H1 (cell line): ENCODE measurements around the gene KCTD12.

ENCODE experiments used
- EGR1 ChIP-seq: IDR thresholded peaks from 2 replicates; pipeline ENCODE4 v1.6.1; 2011; ENCODE audit warnings: low read depth, low read length, borderline replicate concordance
- EP300 ChIP-seq, 2 experiments: IDR thresholded peaks; 1 replicate in 1 of 2; 2 replicates in 1 of 2; pipeline ENCODE4 v1.6.1; 2011 to 2012; ENCODE audit warnings: low read depth in 2 of 2, low read length in 2 of 2, mild to moderate bottlenecking in 2 of 2, borderline replicate concordance in 1 of 2, inconsistent platforms in 1 of 2, moderate library complexity in 1 of 2
- EZH2 ChIP-seq: fragments of 200-600 bp; sonication (generic); IDR thresholded peaks from 2 replicates; pipeline ENCODE4 v1.7.1; 2012; ENCODE audit warnings: low read depth, mild to moderate bottlenecking, moderate library complexity, low read length, inconsistent platforms; ENCODE audit not compliant: severe bottlenecking
- MAFK ChIP-seq: IDR thresholded peaks from 2 replicates; pipeline ENCODE4 v1.6.1; 2012; ENCODE audit warnings: low read depth, mild to moderate bottlenecking, improper control_type of control experiment, low read length
- RAD21 ChIP-seq, 2 experiments: IDR thresholded peaks in 1 of 2; conservative IDR thresholded peaks in 1 of 2; 2 replicates each; pipeline ENCODE4 v1.6.1; 2011; ENCODE audit warnings: low read depth in 2 of 2, low read length in 2 of 2, improper control_type of control experiment in 1 of 2, inconsistent platforms in 1 of 2, mild to moderate bottlenecking in 1 of 2, moderate library complexity in 1 of 2
- SP2 ChIP-seq: IDR thresholded peaks from 2 replicates; pipeline ENCODE4 v1.6.1; 2012; ENCODE audit warnings: mild to moderate bottlenecking, low read length, inconsistent platforms
- TAF1 ChIP-seq: IDR thresholded peaks from 2 replicates; pipeline ENCODE4 v1.6.1; 2011; ENCODE audit warnings: mild to moderate bottlenecking, low read depth, low read length
- TF ChIP-seq, protein P1 (sequence below): IDR thresholded peaks from 2 replicates; pipeline ENCODE4 v1.6.1; 2012; ENCODE audit warnings: low read length, inconsistent platforms
- TF ChIP-seq, protein P2 (sequence below): IDR thresholded peaks from 2 replicates; pipeline ENCODE4 v1.6.1; 2012; ENCODE audit warnings: inconsistent platforms
- TF ChIP-seq, protein P3 (sequence below), 3 experiments: IDR thresholded peaks; 1 replicate in 2 of 3; 2 replicates in 1 of 3; pipeline versions ENCODE4 v1.5.1 to v1.6.1; 2011; ENCODE audit warnings: low read length in 3 of 3, mild to moderate bottlenecking in 3 of 3, inconsistent platforms in 2 of 3, low read depth in 1 of 3, moderate library complexity in 1 of 3; ENCODE audit not compliant: insufficient read depth in 1 of 3; ENCODE audit errors: control extremely low read depth in 1 of 3

DNA sequence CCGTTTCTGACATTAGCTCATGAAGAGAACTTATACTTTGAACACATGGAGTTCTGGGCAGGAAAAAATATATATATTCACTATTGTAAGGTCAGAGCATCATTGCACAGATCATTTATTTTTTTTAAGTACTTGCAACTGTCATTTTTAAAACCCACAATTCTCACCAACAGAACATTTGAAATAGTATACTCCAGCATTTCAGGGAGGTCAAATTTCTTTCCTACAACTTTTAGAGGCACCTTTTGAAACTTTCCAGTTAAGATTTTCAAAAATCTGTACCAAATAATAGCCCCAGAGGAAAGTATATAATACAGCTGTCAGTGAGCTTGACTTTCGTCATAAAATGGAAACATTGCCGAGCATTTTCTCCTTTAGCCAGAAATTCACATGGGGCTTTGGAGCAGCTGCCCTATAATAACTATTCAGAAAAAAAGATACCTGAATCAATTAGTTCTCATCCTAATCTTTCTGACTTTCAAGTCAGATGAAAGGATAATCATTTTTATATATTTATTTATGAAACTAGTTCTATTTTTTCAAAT is 10.9 kb downstream of the KCTD12 start:
- TF ChIP-seq, protein P1, sequence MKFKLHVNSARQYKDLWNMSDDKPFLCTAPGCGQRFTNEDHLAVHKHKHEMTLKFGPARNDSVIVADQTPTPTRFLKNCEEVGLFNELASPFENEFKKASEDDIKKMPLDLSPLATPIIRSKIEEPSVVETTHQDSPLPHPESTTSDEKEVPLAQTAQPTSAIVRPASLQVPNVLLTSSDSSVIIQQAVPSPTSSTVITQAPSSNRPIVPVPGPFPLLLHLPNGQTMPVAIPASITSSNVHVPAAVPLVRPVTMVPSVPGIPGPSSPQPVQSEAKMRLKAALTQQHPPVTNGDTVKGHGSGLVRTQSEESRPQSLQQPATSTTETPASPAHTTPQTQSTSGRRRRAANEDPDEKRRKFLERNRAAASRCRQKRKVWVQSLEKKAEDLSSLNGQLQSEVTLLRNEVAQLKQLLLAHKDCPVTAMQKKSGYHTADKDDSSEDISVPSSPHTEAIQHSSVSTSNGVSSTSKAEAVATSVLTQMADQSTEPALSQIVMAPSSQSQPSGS: no peak
- TF ChIP-seq, protein P2, sequence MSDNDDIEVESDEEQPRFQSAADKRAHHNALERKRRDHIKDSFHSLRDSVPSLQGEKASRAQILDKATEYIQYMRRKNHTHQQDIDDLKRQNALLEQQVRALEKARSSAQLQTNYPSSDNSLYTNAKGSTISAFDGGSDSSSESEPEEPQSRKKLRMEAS: no peak
- TF ChIP-seq SP2: no peak
- no peak for TF ChIP-seq TAF1
- TF ChIP-seq, protein P3, sequence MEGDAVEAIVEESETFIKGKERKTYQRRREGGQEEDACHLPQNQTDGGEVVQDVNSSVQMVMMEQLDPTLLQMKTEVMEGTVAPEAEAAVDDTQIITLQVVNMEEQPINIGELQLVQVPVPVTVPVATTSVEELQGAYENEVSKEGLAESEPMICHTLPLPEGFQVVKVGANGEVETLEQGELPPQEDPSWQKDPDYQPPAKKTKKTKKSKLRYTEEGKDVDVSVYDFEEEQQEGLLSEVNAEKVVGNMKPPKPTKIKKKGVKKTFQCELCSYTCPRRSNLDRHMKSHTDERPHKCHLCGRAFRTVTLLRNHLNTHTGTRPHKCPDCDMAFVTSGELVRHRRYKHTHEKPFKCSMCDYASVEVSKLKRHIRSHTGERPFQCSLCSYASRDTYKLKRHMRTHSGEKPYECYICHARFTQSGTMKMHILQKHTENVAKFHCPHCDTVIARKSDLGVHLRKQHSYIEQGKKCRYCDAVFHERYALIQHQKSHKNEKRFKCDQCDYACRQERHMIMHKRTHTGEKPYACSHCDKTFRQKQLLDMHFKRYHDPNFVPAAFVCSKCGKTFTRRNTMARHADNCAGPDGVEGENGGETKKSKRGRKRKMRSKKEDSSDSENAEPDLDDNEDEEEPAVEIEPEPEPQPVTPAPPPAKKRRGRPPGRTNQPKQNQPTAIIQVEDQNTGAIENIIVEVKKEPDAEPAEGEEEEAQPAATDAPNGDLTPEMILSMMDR (IDR thresholded peaks at IDR 0.05; ENCODE audit: control extremely low read depth in 1 of 3, insufficient read depth in 1 of 3, low read depth in 1 of 3, low read length in 3 of 3): no peak
- no peak for TF ChIP-seq EP300 (IDR thresholded peaks at IDR 0.05; ENCODE audit: borderline replicate concordance in 1 of 2, low read depth in 2 of 2, low read length in 2 of 2)
- TF ChIP-seq EZH2: no peak
- no peak for TF ChIP-seq RAD21 (IDR thresholded peaks at IDR 0.05 in 1 of 2, conservative IDR thresholded peaks at IDR 0.05 in 1 of 2; ENCODE audit: low read depth in 2 of 2, low read length in 2 of 2)
- TF ChIP-seq MAFK: no peak
- TF ChIP-seq EGR1: no peak
